T-helper 2 cell treated with Interferon-gamma antibody and Interleukin-4, amounts not matched to agents 5 μg/mL and 100 μg/mL, for 36 hours (primary cell): Measurements from ENCODE around the gene HHAT.
"Not testable (repeated sequence)": the region's sequence is repeated elsewhere in the genome, so short reads cannot be mapped to it uniquely, and the experiment has no call there.

ENCODE experiments used
- DNase-seq: peaks from one replicate; pipeline ENCODE4 v3.0.0; 2021; ENCODE audit warnings: low spot score
- H3K27ac Mint-ChIP-seq: one replicate; pipeline ENCODE4 v1.8.0; 2021; ENCODE audit warnings: mild to moderate bottlenecking, mixed read lengths
- H3K27me3 Mint-ChIP-seq: one replicate; pipeline ENCODE4 v1.8.0; 2021; ENCODE audit warnings: low read depth, mixed read lengths
- H3K36me3 Mint-ChIP-seq: one replicate; pipeline ENCODE4 v1.8.0; 2021; ENCODE audit warnings: low read depth, mixed read lengths
- H3K4me1 Mint-ChIP-seq: one replicate; pipeline ENCODE4 v1.8.0; 2021; ENCODE audit warnings: low read depth, mixed read lengths
- H3K4me3 Mint-ChIP-seq: one replicate; pipeline ENCODE4 v1.8.0; 2022; ENCODE audit warnings: mild to moderate bottlenecking, moderate library complexity, mixed read lengths
- H3K9me3 Mint-ChIP-seq: one replicate; pipeline ENCODE4 v1.8.0; 2021; ENCODE audit warnings: mixed read lengths

HHAT gene

DNA sequence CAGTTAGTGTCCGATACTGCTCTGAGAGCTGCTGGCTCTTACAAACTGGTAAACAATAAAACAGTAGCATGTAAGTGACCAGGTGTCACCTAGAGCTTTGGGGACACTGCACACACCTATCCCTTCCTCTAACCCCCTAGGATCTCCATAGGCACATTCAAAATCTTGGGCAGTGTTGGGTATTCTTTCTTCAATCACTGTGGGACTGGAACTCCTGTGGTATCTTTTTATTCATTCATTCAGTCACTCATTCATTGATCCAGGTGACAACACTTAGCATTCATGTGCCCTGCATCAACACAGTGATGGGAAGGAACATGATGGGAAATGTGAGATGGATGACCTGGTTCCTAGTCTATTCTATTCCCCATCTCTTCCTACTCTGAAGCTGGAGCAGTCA lies 73.9 kb downstream of the HHAT start:
- peaks cover 9% of the 10 kb centered on the region for H3K4me1 Mint-ChIP-seq
- H3K27ac Mint-ChIP-seq, result no peak overlapping the region
- no peaks in the 10 kb centered on the region for H3K9me3 Mint-ChIP-seq
- DNase-seq, result no peak
- peaks cover 30% of the 10 kb centered on the region for H3K27me3 Mint-ChIP-seq
- H3K4me3 Mint-ChIP-seq, result no peak overlapping the region
- no peaks in the 10 kb centered on the region for H3K36me3 Mint-ChIP-seq

DNA sequence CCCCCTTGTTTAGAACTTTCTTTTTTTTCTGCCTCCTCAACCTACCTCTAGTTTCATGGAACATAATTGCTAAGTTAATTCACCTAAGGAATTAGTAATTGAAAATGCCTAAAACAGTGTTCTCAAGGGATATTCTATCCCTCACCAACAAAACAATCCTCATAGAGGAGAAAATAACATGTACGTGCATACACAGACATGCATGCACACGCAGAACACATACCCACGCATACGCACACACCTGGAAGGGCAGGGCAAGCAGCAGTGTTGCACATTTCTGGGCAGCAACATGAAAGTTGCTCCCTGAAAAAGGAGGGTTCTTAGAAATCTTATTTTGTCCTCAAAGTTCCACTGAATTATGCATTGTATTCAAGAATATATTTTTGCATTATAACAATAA lies 76.6 kb downstream of the HHAT start:
- H3K36me3 Mint-ChIP-seq, result no peaks in the 10 kb centered on the region
- no peak for DNase-seq
- no peaks in the 10 kb centered on the region for H3K9me3 Mint-ChIP-seq
- H3K27ac Mint-ChIP-seq, result no peak overlapping the region
- peaks cover 23% of the 10 kb centered on the region for H3K27me3 Mint-ChIP-seq
- H3K4me1 Mint-ChIP-seq, result peaks cover 4% of the 10 kb centered on the region
- H3K4me3 Mint-ChIP-seq, result no peak overlapping the region

GRCh38 chr1:210406341-210406740 lies 77.6 kb downstream of the HHAT start:
- not testable (repeated sequence) for H3K4me1 Mint-ChIP-seq, H3K9me3 Mint-ChIP-seq, H3K36me3 Mint-ChIP-seq, H3K27ac Mint-ChIP-seq, DNase-seq, H3K4me3 Mint-ChIP-seq
- peaks cover 20% of the 10 kb centered on the region for H3K27me3 Mint-ChIP-seq

- DNase-seq, result peak; percentile 51
- no peaks in the 10 kb centered on the region for H3K9me3 Mint-ChIP-seq
- peaks cover 18% of the 10 kb centered on the region for H3K27me3 Mint-ChIP-seq
- peaks cover 1% of the 10 kb centered on the region for H3K4me1 Mint-ChIP-seq
- H3K4me3 Mint-ChIP-seq, result no peak overlapping the region
- H3K36me3 Mint-ChIP-seq, result no peaks in the 10 kb centered on the region
- H3K27ac Mint-ChIP-seq, result no peak overlapping the region
Observed at GRCh38 chr1:210407207-210407886, 78.6 kb downstream of the HHAT start.

DNA sequence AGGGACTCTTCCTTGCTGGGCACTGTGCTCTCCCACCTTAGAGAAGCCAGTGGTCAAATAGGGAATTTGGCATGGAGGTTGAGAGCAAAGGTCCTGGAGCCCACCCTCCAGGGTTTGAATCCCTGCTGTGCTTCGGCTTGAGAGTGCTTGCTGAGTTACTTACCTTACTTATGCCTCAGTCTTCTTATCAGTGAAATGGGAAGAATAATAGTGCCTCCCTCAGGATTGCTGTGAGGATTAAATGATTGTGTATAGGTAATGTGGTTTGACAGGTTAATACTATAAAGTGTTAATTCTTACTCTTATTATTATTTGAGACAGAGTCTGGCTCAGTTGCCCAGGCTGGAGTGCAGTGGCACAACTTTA lies 79.2 kb downstream of the HHAT start:
- no peak overlapping the region for H3K4me3 Mint-ChIP-seq
- peaks cover 1% of the 10 kb centered on the region for H3K4me1 Mint-ChIP-seq
- H3K36me3 Mint-ChIP-seq, result no peaks in the 10 kb centered on the region
- H3K27ac Mint-ChIP-seq, result no peak overlapping the region
- DNase-seq, result no peak
- peaks cover 16% of the 10 kb centered on the region for H3K27me3 Mint-ChIP-seq
- no peaks in the 10 kb centered on the region for H3K9me3 Mint-ChIP-seq

GRCh38 chr1:210412240-210412639 lies 83.5 kb downstream of the HHAT start:
- no peak overlapping the region for H3K27ac Mint-ChIP-seq
- peaks cover 4% of the 10 kb centered on the region for H3K27me3 Mint-ChIP-seq
- H3K36me3 Mint-ChIP-seq, result no peaks in the 10 kb centered on the region
- H3K4me1 Mint-ChIP-seq, result peaks cover 1% of the 10 kb centered on the region
- H3K4me3 Mint-ChIP-seq, result no peak overlapping the region
- no peaks in the 10 kb centered on the region for H3K9me3 Mint-ChIP-seq
- no peak for DNase-seq

- Mint-ChIP-seq H3K27ac (no peak overlapping the region), H3K9me3 (no peaks in the 10 kb centered on the region), H3K36me3 (no peaks in the 10 kb centered on the region), H3K4me1 (no peaks in the 10 kb centered on the region), H3K27me3 (peaks cover 3% of the 10 kb centered on the region), H3K4me3 (no peak overlapping the region)
- no peak for DNase-seq
Observed at GRCh38 chr1:210413951-210414350, 85.2 kb downstream of the HHAT start.

DNA sequence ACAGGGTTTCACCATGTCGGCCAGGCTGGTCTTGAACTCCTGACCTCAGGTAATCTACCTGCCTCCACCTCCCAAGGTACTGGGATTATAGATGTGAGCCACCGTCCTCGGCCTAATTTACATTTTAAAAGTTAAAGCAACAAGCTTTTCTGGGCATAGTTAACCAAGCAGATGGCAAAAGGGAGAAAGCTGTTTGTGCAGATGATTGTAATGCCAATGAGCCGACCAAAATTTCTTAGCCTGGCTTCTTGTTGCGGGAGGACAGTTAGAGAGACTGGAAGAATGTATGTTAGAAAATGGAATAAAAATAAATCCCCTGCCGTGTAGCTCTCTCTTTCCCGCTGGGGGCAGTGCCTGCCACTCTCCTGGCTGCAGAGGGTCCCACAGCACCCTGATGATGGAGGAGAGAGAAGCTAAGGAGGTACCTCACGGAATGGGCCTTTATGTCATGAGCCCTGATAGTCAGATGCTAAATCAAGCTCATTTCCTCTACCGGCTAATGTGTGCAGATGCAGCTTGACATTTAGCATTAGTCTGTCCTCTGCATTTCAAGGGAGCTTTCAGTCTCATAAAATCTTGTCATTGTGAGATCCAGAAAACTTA lies 87.2 kb downstream of the HHAT start:
- Mint-ChIP-seq H3K4me1 (no peaks in the 10 kb centered on the region), H3K36me3 (no peaks in the 10 kb centered on the region), H3K27ac (no peak overlapping the region), H3K27me3 (peaks cover 3% of the 10 kb centered on the region), H3K4me3 (no peak overlapping the region), H3K9me3 (no peaks in the 10 kb centered on the region)
- DNase-seq, result no peak

DNA sequence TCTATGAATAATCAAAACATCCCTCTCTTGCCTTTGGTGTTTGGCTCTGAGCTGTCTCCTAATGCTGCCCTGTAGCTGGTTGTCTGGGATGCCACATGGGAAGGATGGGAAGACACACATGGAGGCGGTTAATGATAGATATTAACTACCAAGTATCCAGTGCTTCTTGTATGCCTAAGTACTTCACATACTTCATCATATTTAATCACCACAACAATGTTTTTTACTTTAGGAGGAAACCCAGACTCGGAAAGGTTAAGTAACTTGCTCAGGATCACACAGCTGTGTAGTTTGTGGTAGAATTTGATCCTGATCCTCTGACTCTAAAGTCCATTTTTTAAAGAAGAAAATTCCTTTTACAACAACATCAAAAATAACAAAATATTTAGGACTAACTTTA lies 88.0 kb downstream of the HHAT start:
- Mint-ChIP-seq H3K27ac (no peak overlapping the region), H3K27me3 (peaks cover 3% of the 10 kb centered on the region), H3K4me1 (no peaks in the 10 kb centered on the region), H3K9me3 (no peaks in the 10 kb centered on the region), H3K36me3 (no peaks in the 10 kb centered on the region), H3K4me3 (no peak overlapping the region)
- no peak for DNase-seq

DNA sequence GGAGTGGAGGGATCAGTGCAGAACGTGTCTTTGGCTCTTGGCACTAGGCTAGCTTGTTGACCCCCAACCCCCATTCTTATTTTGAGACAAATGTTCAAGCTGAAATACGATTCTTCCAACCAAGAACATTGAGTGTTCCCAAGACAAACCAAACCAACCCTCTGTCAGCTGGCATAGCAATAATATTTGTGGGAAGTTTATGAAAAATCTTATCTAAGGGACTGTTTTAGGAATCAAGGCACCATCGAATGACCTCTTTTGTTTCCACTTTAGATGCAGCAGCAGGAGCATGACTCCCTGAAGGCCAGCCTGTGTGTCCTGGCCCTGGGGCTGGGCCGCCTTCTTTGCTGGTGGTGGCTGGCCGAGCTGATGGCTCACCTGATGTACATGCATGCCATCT lies 89.2 kb downstream of the HHAT start:
- H3K27me3 Mint-ChIP-seq, result peaks cover 3% of the 10 kb centered on the region
- no peak overlapping the region for H3K4me3 Mint-ChIP-seq
- no peaks in the 10 kb centered on the region for H3K4me1 Mint-ChIP-seq
- DNase-seq, result no peak
- no peaks in the 10 kb centered on the region for H3K36me3 Mint-ChIP-seq
- H3K27ac Mint-ChIP-seq, result no peak overlapping the region
- H3K9me3 Mint-ChIP-seq, result no peaks in the 10 kb centered on the region

- DNase-seq, result no peak
- Mint-ChIP-seq H3K27ac (no peak overlapping the region), H3K27me3 (peaks cover 5% of the 10 kb centered on the region), H3K36me3 (no peaks in the 10 kb centered on the region), H3K9me3 (no peaks in the 10 kb centered on the region), H3K4me3 (no peak overlapping the region), H3K4me1 (no peaks in the 10 kb centered on the region)
Observed at GRCh38 chr1:210418863-210419650, 90.4 kb downstream of the HHAT start.

GRCh38 chr1:210426696-210427095 lies 98.0 kb downstream of the HHAT start:
- H3K4me3 Mint-ChIP-seq, H3K9me3 Mint-ChIP-seq, H3K27ac Mint-ChIP-seq, DNase-seq, H3K36me3 Mint-ChIP-seq, H3K4me1 Mint-ChIP-seq: not testable (repeated sequence)
- peaks cover 14% of the 10 kb centered on the region for H3K27me3 Mint-ChIP-seq

DNA sequence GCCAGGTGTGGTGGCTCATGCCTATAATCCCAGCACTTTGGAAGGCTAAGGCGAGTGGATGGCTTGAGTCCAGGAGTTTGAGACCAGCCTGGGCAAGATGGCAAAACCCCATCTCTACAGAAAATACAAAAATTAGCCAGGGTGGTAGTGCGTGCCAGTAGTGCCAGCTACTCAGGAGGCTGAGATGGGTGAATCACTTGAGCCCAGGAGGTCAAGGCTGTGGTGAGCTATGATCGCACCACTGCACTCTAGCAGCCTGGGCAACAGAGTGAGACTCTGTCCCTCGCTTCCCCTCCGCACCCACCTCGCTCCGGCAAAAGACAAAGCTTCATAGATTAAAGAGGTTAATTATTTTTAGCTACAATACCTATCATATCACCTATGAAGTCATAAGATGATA lies 100.0 kb downstream of the HHAT start:
- Mint-ChIP-seq H3K9me3 (no peaks in the 10 kb centered on the region), H3K36me3 (no peaks in the 10 kb centered on the region), H3K27ac (no peak overlapping the region), H3K27me3 (peaks cover 12% of the 10 kb centered on the region), H3K4me3 (no peak overlapping the region), H3K4me1 (no peaks in the 10 kb centered on the region)
- no peak for DNase-seq

DNA sequence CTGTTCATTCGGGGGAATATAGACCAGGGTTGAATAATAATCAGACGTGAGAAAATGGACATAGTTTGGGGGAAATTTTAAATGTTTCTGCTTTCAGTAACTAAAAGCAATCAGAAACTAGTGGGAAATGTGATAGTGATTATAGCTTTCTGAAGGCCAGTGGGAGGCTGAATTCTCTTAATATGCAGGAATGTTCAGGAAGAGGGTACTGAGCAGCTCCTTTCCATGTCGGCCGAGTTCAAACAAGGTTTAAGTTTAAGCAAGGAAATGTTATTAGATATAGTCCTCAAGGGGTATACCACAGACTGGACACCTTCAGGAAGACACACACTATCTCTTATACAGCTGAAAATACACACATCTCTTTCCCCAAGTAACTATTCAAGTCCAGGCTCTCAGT lies 105.5 kb downstream of the HHAT start:
- Mint-ChIP-seq H3K27me3 (no peaks in the 10 kb centered on the region), H3K4me3 (no peak overlapping the region), H3K27ac (no peak overlapping the region), H3K36me3 (no peaks in the 10 kb centered on the region), H3K9me3 (no peaks in the 10 kb centered on the region), H3K4me1 (no peaks in the 10 kb centered on the region)
- DNase-seq, result no peak
